Trophoblast cell (in vitro differentiated cells and primary cell): Measurements from ENCODE around the gene PGAP1.
"Not testable (repeated sequence)": the region's sequence is repeated elsewhere in the genome, so short reads cannot be mapped to it uniquely, and the experiment has no call there.

ENCODE experiments used
- DNase-seq, 2 donors: peaks; one replicate each; pipeline ENCODE4 v3.0.0-alpha.2; 2016
- H2AFZ ChIP-seq: 2 replicates; pipeline ENCODE4 v1.6.1; 2013; ENCODE audit warnings: low read length, moderate library complexity, mild to moderate bottlenecking; ENCODE audit not compliant: insufficient read depth, poor library complexity
- H2AK5ac ChIP-seq: 2 replicates; pipeline ENCODE4 v1.6.1; 2013; ENCODE audit warnings: mild to moderate bottlenecking, low read length
- H2BK120ac ChIP-seq: 2 replicates; pipeline ENCODE4 v1.6.1; 2013; ENCODE audit warnings: low read length, mild to moderate bottlenecking, moderate library complexity; ENCODE audit not compliant: insufficient read depth, poor library complexity
- H2BK12ac ChIP-seq: 2 replicates; pipeline ENCODE4 v1.6.1; 2013; ENCODE audit warnings: mild to moderate bottlenecking, low read length, moderate library complexity
- H2BK5ac ChIP-seq: 2 replicates; pipeline ENCODE4 v1.6.1; 2013; ENCODE audit warnings: low read length, low read depth, moderate library complexity, mild to moderate bottlenecking; ENCODE audit not compliant: poor library complexity
- H3K14ac ChIP-seq: 2 replicates; pipeline ENCODE4 v1.6.1; 2013; ENCODE audit warnings: mild to moderate bottlenecking, low read length
- H3K18ac ChIP-seq: 2 replicates; pipeline ENCODE4 v1.6.1; 2013; ENCODE audit warnings: mild to moderate bottlenecking, low read length
- H3K23ac ChIP-seq: 2 replicates; pipeline ENCODE4 v1.6.1; 2013; ENCODE audit warnings: low read length
- H3K27ac ChIP-seq: 2 replicates; pipeline ENCODE4 v1.5.1; 2013; ENCODE audit warnings: low read depth, mild to moderate bottlenecking, inconsistent platforms, low read length, moderate library complexity
- H3K27me3 ChIP-seq: 2 replicates; pipeline ENCODE4 v1.6.1; 2013; ENCODE audit warnings: inconsistent platforms, mild to moderate bottlenecking, low read length, moderate library complexity; ENCODE audit not compliant: insufficient read depth
- H3K36me3 ChIP-seq, 2 experiments: 1 replicate in 1 of 2; 2 replicates in 1 of 2; pipeline ENCODE4 v1.6.1; 2013; ENCODE audit warnings: low read length in 2 of 2, mild to moderate bottlenecking in 2 of 2, moderate library complexity in 1 of 2; ENCODE audit not compliant: insufficient read depth in 2 of 2, control insufficient read depth in 1 of 2
- H3K4ac ChIP-seq: 2 replicates; pipeline ENCODE4 v1.6.1; 2013; ENCODE audit warnings: low read depth, mild to moderate bottlenecking, low read length, moderate library complexity
- H3K4me1 ChIP-seq, 2 experiments: 1 replicate in 1 of 2; 2 replicates in 1 of 2; pipeline ENCODE4 v1.6.1; 2013; ENCODE audit warnings: low read length in 2 of 2, mild to moderate bottlenecking in 2 of 2, moderate library complexity in 1 of 2; ENCODE audit not compliant: insufficient read depth in 2 of 2, control insufficient read depth in 1 of 2
- H3K4me2 ChIP-seq: 2 replicates; pipeline ENCODE4 v1.6.1; 2013; ENCODE audit warnings: inconsistent platforms, mild to moderate bottlenecking, low read length, moderate library complexity
- H3K4me3 ChIP-seq: 2 replicates; pipeline ENCODE4 v1.5.1; 2013; ENCODE audit warnings: mild to moderate bottlenecking, low read depth, low read length, inconsistent platforms
- H3K79me1 ChIP-seq: one replicate; pipeline ENCODE4 v1.6.1; 2013; ENCODE audit warnings: low read length
- H3K79me2 ChIP-seq: 2 replicates; pipeline ENCODE4 v1.6.1; 2013; ENCODE audit warnings: low read length, mild to moderate bottlenecking; ENCODE audit not compliant: control insufficient read depth, insufficient read depth, poor library complexity
- H3K9ac ChIP-seq: 2 replicates; pipeline ENCODE4 v1.6.1; 2013; ENCODE audit warnings: mild to moderate bottlenecking, low read length
- H3K9me3 ChIP-seq: 2 replicates; pipeline ENCODE4 v1.6.1; 2013; ENCODE audit warnings: low read depth, mild to moderate bottlenecking, control low read depth, inconsistent platforms, low read length; ENCODE audit not compliant: insufficient read depth
- H4K12ac ChIP-seq: 2 replicates; pipeline ENCODE4 v1.6.1; 2013; ENCODE audit warnings: low read depth, mild to moderate bottlenecking, low read length, moderate library complexity
- H4K8ac ChIP-seq: 2 replicates; pipeline ENCODE4 v1.6.1; 2013; ENCODE audit warnings: low read depth, mild to moderate bottlenecking, low read length, moderate library complexity
- H4K91ac ChIP-seq: one replicate; pipeline ENCODE4 v1.6.1; 2013; ENCODE audit warnings: low read depth, mild to moderate bottlenecking, low read length, moderate library complexity
- WGBS: extraction: QIAGEN DNeasy Blood & Tissue Kit; methylation state at CpG from one replicate; pipeline ENCODE4 v1.1.7; 2013; ENCODE audit warnings: missing lambda C conversion rate; ENCODE audit not compliant: insufficient read length, insufficient coverage; ENCODE audit errors: extremely low coverage; 5-methylcytosine and 5-hydroxymethylcytosine counted together

Gene PGAP1

GRCh38 chr2:196915507-196916189 lies 10.9 kb downstream of the PGAP1 start:
- Histone ChIP-seq H3K4me3 (no peak overlapping the region), H3K23ac (no peak overlapping the region), H3K27me3 (no peaks in the 10 kb centered on the region), H2BK12ac (no peak overlapping the region), H3K27ac (no peak overlapping the region), H3K4me1 (no peaks in the 10 kb centered on the region), H3K9ac (no peak overlapping the region), H3K4me2 (no peak overlapping the region), H2AK5ac (no peak overlapping the region), H2AFZ (no peak overlapping the region), H3K18ac (no peak overlapping the region), H3K9me3 (no peaks in the 10 kb centered on the region), H3K79me1 (no peaks in the 10 kb centered on the region), H3K79me2 (no peaks in the 10 kb centered on the region), H4K8ac (no peak overlapping the region), H2BK5ac (no peak overlapping the region), H2BK120ac (no peak overlapping the region), H4K91ac (no peak overlapping the region), H4K12ac (no peak overlapping the region), H3K36me3 (peaks cover 0 to 2% of the 10 kb centered on the region in 2 experiments), H3K14ac (no peak overlapping the region), H3K4ac (no peak overlapping the region)
- DNase-seq = no peak
- WGBS = no CpG with 5 or more reads among the region's 3 CpGs

GRCh38 chr2:196914867-196915460 lies 11.5 kb downstream of the PGAP1 start:
- H2BK5ac ChIP-seq = no peak overlapping the region
- no peak overlapping the region for H3K4ac ChIP-seq
- H2BK12ac ChIP-seq = no peak overlapping the region
- H2AFZ ChIP-seq = no peak overlapping the region
- no peak overlapping the region for H3K9ac ChIP-seq
- no peak overlapping the region for H3K4me3 ChIP-seq
- no peak overlapping the region for H3K23ac ChIP-seq
- H3K27ac ChIP-seq = no peak overlapping the region
- H4K91ac ChIP-seq = no peak overlapping the region
- no CpG with 5 or more reads among the region's 4 CpGs for WGBS
- H3K4me1 ChIP-seq = no peaks in the 10 kb centered on the region
- no peak overlapping the region for H2AK5ac ChIP-seq
- no peaks in the 10 kb centered on the region for H3K27me3 ChIP-seq
- H3K79me1 ChIP-seq = no peaks in the 10 kb centered on the region
- H3K79me2 ChIP-seq = no peaks in the 10 kb centered on the region
- no peak overlapping the region for H4K8ac ChIP-seq
- no peak overlapping the region for H3K14ac ChIP-seq
- peak in 1 of 2 donors; percentile 20 for DNase-seq
- H2BK120ac ChIP-seq = no peak overlapping the region
- peaks cover 0 to 2% of the 10 kb centered on the region in 2 experiments for H3K36me3 ChIP-seq
- H4K12ac ChIP-seq = no peak overlapping the region
- no peak overlapping the region for H3K4me2 ChIP-seq
- H3K9me3 ChIP-seq = no peaks in the 10 kb centered on the region
- no peak overlapping the region for H3K18ac ChIP-seq

GRCh38 chr2:196913691-196914090 lies 12.8 kb downstream of the PGAP1 start:
- no peak overlapping the region for H2BK5ac ChIP-seq
- no peak overlapping the region for H4K8ac ChIP-seq
- H3K79me2 ChIP-seq = no peaks in the 10 kb centered on the region
- H3K4me1 ChIP-seq = no peaks in the 10 kb centered on the region
- H3K79me1 ChIP-seq = no peaks in the 10 kb centered on the region
- H3K9me3 ChIP-seq = no peaks in the 10 kb centered on the region
- no CpG with 5 or more reads among the region's 1 CpG for WGBS
- H3K14ac ChIP-seq = no peak overlapping the region
- no peak overlapping the region for H2BK120ac ChIP-seq
- H3K4me2 ChIP-seq = no peak overlapping the region
- no peak overlapping the region for H3K18ac ChIP-seq
- no peak overlapping the region for H2AK5ac ChIP-seq
- no peak overlapping the region for H3K27ac ChIP-seq
- no peak overlapping the region for H4K91ac ChIP-seq
- H3K4me3 ChIP-seq = no peak overlapping the region
- H4K12ac ChIP-seq = no peak overlapping the region
- H3K9ac ChIP-seq = no peak overlapping the region
- H3K23ac ChIP-seq = no peak overlapping the region
- no peak overlapping the region for H3K4ac ChIP-seq
- peaks cover 0 to 2% of the 10 kb centered on the region in 2 experiments for H3K36me3 ChIP-seq
- DNase-seq = peak; percentile 61 to 92
- no peak overlapping the region for H2BK12ac ChIP-seq
- no peaks in the 10 kb centered on the region for H3K27me3 ChIP-seq
- no peak overlapping the region for H2AFZ ChIP-seq

DNA sequence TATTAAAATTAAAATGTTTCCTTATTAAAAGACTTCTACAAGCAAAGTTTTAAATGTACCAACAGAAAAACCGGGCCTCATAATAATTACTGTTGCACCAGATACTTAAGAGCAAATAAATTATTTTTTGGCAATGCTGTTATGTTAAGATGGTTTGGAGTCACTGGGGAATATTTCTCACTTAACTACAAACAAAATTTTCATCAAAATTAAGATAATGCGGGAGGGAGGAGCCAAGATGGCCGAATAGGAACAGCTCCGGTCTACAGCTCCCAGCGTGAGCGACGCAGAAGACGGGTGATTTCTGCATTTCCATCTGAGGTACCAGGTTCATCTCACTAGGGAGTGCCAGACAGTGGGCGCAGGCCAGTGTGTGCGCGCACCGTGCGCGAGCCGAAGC lies 21.1 kb downstream of the PGAP1 start:
- not testable (repeated sequence) for H2AFZ ChIP-seq, H4K91ac ChIP-seq, H3K27me3 ChIP-seq, H3K4me2 ChIP-seq, H4K12ac ChIP-seq, H3K23ac ChIP-seq, H2BK12ac ChIP-seq, H3K36me3 ChIP-seq, H4K8ac ChIP-seq, H3K4ac ChIP-seq, H3K9me3 ChIP-seq, H2BK120ac ChIP-seq, H3K18ac ChIP-seq, H3K9ac ChIP-seq, H2BK5ac ChIP-seq, H3K4me3 ChIP-seq, H3K27ac ChIP-seq, H3K4me1 ChIP-seq, H2AK5ac ChIP-seq, H3K14ac ChIP-seq, H3K79me2 ChIP-seq, H3K79me1 ChIP-seq
- no CpG with 5 or more reads among the region's 15 CpGs for WGBS
- peak in 1 of 2 donors; percentile 21 for DNase-seq
